Measurements from ENCODE around the gene LPIN3.

LPIN3 gene

DNA sequence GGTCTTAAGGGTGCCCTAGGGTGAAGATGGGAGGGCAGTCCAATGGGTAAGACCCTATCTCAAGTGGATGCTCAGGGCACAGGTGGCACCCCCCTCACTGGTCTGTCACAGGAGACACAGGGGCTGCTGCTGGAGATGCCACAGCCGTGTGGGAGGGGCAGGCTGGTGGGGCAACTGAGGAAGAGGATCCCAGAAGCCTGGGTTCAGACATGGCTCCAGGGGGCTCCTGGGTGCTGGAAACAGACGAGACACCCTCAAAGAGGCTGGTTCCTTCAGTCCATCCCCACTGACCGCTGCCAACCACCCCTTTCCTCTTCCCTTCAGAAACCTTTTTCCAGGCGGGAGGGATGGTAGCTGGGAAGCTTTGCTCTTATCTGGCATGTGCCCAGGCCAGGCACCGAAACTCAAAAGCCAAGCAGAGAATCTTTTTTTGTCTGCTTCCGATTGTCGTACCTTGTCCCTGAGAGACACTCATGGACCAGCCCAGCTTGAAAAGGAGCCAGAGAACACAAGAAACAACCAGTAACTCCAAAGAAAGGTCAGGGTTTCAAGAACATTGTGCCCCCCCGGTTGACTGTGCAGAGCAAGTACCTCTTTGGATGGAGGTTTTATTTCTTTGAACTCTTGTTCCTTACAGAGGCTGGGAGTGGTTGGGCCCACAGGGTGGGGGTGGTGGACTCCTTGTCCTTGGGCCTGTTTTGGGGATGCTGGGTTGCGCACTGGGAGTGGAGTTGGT is 54.5 kb downstream of the LPIN3 start:
- no peaks in the 10 kb centered on the region for H3K36me3 ChIP-seq (replicated peaks; ENCODE audit: insufficient read depth, low read length)
- H3K9me3 ChIP-seq (replicated peaks; ENCODE audit: insufficient read depth, low read length) = no peaks in the 10 kb centered on the region
- H3K27me3 ChIP-seq (replicated peaks; ENCODE audit: insufficient read depth, low read length) = no peaks in the 10 kb centered on the region
- no peaks in the 10 kb centered on the region for H3F3A ChIP-seq (ENCODE audit: insufficient read depth, low read length)
- H3K4me2 ChIP-seq (ENCODE audit: low read depth, low read length) = no peak overlapping the region
- no peaks in the 10 kb centered on the region for H3K4me1 ChIP-seq (ENCODE audit: low read length)
- no peaks in the 10 kb centered on the region for H3K9me2 ChIP-seq (replicated peaks; ENCODE audit: insufficient read depth, low read length)
- H3K79me2 ChIP-seq (ENCODE audit: low read length) = no peaks in the 10 kb centered on the region
- H3K4me3 ChIP-seq (ENCODE audit: low read length) = no peak overlapping the region
- no peak overlapping the region for H3K9ac ChIP-seq (ENCODE audit: low read length)
- no peak for DNase-seq
- H4K20me1 ChIP-seq (ENCODE audit: insufficient read depth, low read length) = no peaks in the 10 kb centered on the region
- no peak overlapping the region for H3K27ac ChIP-seq (ENCODE audit: low read length)
- no peak for TF ChIP-seq EZH2 (optimal IDR thresholded peaks at IDR 0.05; ENCODE audit: low read depth, low read length)
- no peak overlapping the region for H2AFZ ChIP-seq (ENCODE audit: low read length)

DNA sequence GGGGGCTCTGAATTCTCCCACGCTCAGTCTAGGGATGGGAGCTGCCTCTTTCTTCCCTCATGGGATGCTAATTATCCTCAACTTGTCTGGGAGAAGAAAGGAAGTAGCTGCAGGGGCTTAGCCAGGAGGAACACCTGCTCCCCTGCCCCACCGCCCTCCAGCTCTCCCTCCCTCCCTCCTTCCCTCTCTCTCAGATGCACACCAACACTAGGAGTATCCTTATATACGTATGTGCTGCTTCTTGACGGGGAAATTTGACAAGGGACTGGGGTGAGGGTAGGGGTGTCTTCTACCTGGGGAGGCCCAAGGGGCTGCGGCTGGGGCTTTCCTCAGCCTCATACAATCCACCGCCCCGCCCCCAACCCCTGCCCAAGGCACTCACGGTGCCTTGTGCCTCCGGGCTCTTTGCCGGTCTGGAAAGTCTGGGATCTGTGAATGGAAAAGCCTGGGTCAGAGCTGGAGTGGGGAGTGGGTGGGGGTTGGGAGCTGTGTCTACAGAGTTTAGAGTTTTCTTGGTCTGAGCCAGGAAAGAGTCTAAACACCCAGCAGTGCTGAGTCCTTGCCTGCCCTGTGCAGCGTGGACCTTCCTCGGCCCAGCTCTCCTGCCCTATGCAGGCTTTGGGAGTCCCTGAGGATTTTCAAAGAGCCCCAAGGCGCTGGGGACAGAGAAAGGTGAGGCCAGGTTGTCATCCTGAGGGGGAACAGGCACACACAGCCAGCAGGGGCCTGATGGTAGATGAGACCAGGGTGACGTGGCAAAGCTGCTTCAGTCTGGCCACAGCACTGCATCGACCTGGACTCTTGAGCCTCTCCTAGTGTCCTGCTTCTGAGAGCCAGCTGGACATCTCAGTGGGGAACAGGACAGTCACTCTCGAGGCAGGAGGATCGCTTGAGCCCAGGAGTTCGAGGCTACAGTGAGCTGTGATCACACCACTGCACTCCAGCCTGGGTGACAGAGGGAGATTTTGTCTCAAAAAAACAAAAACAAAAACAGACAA is 55.3 kb downstream of the LPIN3 start:
- H3K27ac ChIP-seq (ENCODE audit: low read length) = no peak overlapping the region
- no peaks in the 10 kb centered on the region for H3K79me2 ChIP-seq (ENCODE audit: low read length)
- H3K36me3 ChIP-seq (replicated peaks; ENCODE audit: insufficient read depth, low read length) = no peaks in the 10 kb centered on the region
- H3K4me1 ChIP-seq (ENCODE audit: low read length) = no peaks in the 10 kb centered on the region
- H2AFZ ChIP-seq (ENCODE audit: low read length) = no peak overlapping the region
- H3K27me3 ChIP-seq (replicated peaks; ENCODE audit: insufficient read depth, low read length) = no peaks in the 10 kb centered on the region
- no peak for TF ChIP-seq EZH2phosphoT487 (IDR thresholded peaks at IDR 0.05; ENCODE audit: low read length)
- no peak for TF ChIP-seq EZH2 (optimal IDR thresholded peaks at IDR 0.05; ENCODE audit: low read depth, low read length)
- TF ChIP-seq, protein P1, sequence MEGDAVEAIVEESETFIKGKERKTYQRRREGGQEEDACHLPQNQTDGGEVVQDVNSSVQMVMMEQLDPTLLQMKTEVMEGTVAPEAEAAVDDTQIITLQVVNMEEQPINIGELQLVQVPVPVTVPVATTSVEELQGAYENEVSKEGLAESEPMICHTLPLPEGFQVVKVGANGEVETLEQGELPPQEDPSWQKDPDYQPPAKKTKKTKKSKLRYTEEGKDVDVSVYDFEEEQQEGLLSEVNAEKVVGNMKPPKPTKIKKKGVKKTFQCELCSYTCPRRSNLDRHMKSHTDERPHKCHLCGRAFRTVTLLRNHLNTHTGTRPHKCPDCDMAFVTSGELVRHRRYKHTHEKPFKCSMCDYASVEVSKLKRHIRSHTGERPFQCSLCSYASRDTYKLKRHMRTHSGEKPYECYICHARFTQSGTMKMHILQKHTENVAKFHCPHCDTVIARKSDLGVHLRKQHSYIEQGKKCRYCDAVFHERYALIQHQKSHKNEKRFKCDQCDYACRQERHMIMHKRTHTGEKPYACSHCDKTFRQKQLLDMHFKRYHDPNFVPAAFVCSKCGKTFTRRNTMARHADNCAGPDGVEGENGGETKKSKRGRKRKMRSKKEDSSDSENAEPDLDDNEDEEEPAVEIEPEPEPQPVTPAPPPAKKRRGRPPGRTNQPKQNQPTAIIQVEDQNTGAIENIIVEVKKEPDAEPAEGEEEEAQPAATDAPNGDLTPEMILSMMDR (IDR thresholded peaks at IDR 0.05; ENCODE audit: low read length) = no peak
- H3K9ac ChIP-seq (ENCODE audit: low read length) = no peak overlapping the region
- no peaks in the 10 kb centered on the region for H3F3A ChIP-seq (ENCODE audit: insufficient read depth, low read length)
- H3K9me3 ChIP-seq (replicated peaks; ENCODE audit: insufficient read depth, low read length) = no peaks in the 10 kb centered on the region
- H3K4me3 ChIP-seq (ENCODE audit: low read length) = no peak overlapping the region
- H4K20me1 ChIP-seq (ENCODE audit: insufficient read depth, low read length) = no peaks in the 10 kb centered on the region
- DNase-seq = no peak
- H3K4me2 ChIP-seq (ENCODE audit: low read depth, low read length) = no peak overlapping the region
- H3K9me2 ChIP-seq (replicated peaks; ENCODE audit: insufficient read depth, low read length) = no peaks in the 10 kb centered on the region

DNA sequence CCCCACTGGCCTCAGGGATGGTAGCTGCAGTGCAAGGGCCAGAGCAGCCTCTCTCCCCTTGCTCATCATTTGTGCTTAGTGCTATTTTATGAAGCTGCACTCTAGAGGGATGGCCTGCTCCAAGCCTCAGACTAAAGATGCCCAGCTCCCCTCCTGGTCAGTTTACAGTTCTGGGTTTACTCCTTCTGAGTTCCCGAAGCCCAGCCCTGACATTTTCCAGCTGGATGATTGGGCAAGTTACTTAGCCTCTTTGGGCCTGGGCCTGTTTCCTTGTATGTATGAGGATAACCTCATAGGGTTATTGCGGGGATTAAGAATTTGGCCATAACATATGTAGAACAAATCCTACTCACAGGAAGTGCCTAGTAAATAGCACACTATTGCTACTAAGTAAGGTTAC is 57.8 kb downstream of the LPIN3 start:
- no peaks in the 10 kb centered on the region for H3K36me3 ChIP-seq (replicated peaks; ENCODE audit: insufficient read depth, low read length)
- H4K20me1 ChIP-seq (ENCODE audit: insufficient read depth, low read length) = no peaks in the 10 kb centered on the region
- no peaks in the 10 kb centered on the region for H3K79me2 ChIP-seq (ENCODE audit: low read length)
- H3K27ac ChIP-seq (ENCODE audit: low read length) = no peak overlapping the region
- no peak overlapping the region for H2AFZ ChIP-seq (ENCODE audit: low read length)
- peaks cover 7% of the 10 kb centered on the region for H3K4me1 ChIP-seq (ENCODE audit: low read length)
- DNase-seq = no peak
- TF ChIP-seq EZH2 (optimal IDR thresholded peaks at IDR 0.05; ENCODE audit: low read depth, low read length) (no peak), EZH2phosphoT487 (IDR thresholded peaks at IDR 0.05; ENCODE audit: low read length) (no peak)
- H3K4me3 ChIP-seq (ENCODE audit: low read length) = no peak overlapping the region
- H3F3A ChIP-seq (ENCODE audit: insufficient read depth, low read length) = no peaks in the 10 kb centered on the region
- H3K4me2 ChIP-seq (ENCODE audit: low read depth, low read length) = no peak overlapping the region
- H3K9ac ChIP-seq (ENCODE audit: low read length) = no peak overlapping the region
- H3K9me2 ChIP-seq (replicated peaks; ENCODE audit: insufficient read depth, low read length) = no peaks in the 10 kb centered on the region
- no peaks in the 10 kb centered on the region for H3K27me3 ChIP-seq (replicated peaks; ENCODE audit: insufficient read depth, low read length)
- no peaks in the 10 kb centered on the region for H3K9me3 ChIP-seq (replicated peaks; ENCODE audit: insufficient read depth, low read length)

GRCh38 chr20:41403604-41404003 is 63.0 kb downstream of the LPIN3 start:
- no peaks in the 10 kb centered on the region for H3K9me2 ChIP-seq (replicated peaks; ENCODE audit: insufficient read depth, low read length)
- peak overlapping the region; percentile 8; the same call in 1 of the 2 replicates for H3K4me2 ChIP-seq (ENCODE audit: low read depth, low read length)
- TF ChIP-seq EZH2phosphoT487 (IDR thresholded peaks at IDR 0.05; ENCODE audit: low read length) (no peak), EZH2 (optimal IDR thresholded peaks at IDR 0.05; ENCODE audit: low read depth, low read length) (no peak)
- TF ChIP-seq, protein P1 (IDR thresholded peaks at IDR 0.05; ENCODE audit: low read length) = no peak
- H3K4me1 ChIP-seq (ENCODE audit: low read length) = peaks cover 35% of the 10 kb centered on the region
- no peaks in the 10 kb centered on the region for H3K79me2 ChIP-seq (ENCODE audit: low read length)
- DNase-seq = peak; percentile 10
- H3K9me3 ChIP-seq (replicated peaks; ENCODE audit: insufficient read depth, low read length) = no peaks in the 10 kb centered on the region
- no peaks in the 10 kb centered on the region for H4K20me1 ChIP-seq (ENCODE audit: insufficient read depth, low read length)
- no peak overlapping the region for H3K4me3 ChIP-seq (ENCODE audit: low read length)
- peaks cover 16% of the 10 kb centered on the region for H3F3A ChIP-seq (ENCODE audit: insufficient read depth, low read length)
- H3K27me3 ChIP-seq (replicated peaks; ENCODE audit: insufficient read depth, low read length) = no peaks in the 10 kb centered on the region
- no peak overlapping the region for H2AFZ ChIP-seq (ENCODE audit: low read length)
- H3K9ac ChIP-seq (ENCODE audit: low read length) = no peak overlapping the region
- no peaks in the 10 kb centered on the region for H3K36me3 ChIP-seq (replicated peaks; ENCODE audit: insufficient read depth, low read length)
- no peak overlapping the region for H3K27ac ChIP-seq (ENCODE audit: low read length)
